DOHH2 (cell line): Measurements from ENCODE around the gene COX5B.

Experiments
- EZH2phosphoT487 ChIP-seq: fragments of 200-600 bp; sonication (generic); IDR thresholded peaks from 2 replicates; pipeline ENCODE4 v1.6.1; 2017; ENCODE audit warnings: borderline replicate concordance, mild to moderate bottlenecking, antibody characterized with exemption, low read length, moderate library complexity, mixed read lengths
- TF ChIP-seq, protein P1 (sequence below): fragments of 200-600 bp; sonication (generic); IDR thresholded peaks from one replicate; pipeline ENCODE4 v1.5.1; 2014; ENCODE audit warnings: antibody characterized with exemption, mild to moderate bottlenecking, low read depth, low read length; ENCODE audit not compliant: poor library complexity, severe bottlenecking

DNA sequence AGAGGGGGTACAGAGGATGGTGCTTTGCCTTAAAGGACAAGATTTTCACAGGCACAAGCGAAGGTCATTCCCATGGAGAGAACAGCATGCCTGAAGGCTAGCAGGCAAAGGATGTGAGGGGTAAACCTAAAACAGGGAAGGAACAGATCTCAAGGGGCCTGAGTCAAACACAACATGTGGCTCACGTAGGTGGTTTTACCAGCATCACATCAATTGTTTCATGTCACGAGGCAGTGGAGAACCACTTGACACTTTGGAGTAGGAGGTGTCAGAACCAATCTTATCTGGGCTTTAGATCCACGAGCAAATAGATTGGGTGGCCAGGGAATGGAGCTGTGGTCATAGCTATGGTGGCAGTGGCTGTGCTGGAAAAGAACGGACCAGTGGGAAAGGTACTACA is 8.4 kb downstream of the COX5B start:
- no peak for TF ChIP-seq EZH2phosphoT487
- TF ChIP-seq, protein P1, sequence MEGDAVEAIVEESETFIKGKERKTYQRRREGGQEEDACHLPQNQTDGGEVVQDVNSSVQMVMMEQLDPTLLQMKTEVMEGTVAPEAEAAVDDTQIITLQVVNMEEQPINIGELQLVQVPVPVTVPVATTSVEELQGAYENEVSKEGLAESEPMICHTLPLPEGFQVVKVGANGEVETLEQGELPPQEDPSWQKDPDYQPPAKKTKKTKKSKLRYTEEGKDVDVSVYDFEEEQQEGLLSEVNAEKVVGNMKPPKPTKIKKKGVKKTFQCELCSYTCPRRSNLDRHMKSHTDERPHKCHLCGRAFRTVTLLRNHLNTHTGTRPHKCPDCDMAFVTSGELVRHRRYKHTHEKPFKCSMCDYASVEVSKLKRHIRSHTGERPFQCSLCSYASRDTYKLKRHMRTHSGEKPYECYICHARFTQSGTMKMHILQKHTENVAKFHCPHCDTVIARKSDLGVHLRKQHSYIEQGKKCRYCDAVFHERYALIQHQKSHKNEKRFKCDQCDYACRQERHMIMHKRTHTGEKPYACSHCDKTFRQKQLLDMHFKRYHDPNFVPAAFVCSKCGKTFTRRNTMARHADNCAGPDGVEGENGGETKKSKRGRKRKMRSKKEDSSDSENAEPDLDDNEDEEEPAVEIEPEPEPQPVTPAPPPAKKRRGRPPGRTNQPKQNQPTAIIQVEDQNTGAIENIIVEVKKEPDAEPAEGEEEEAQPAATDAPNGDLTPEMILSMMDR = no peak
